Cardiac fibroblast (primary cell): ENCODE measurements around the gene BMPR1A.
A peak's percentile ranks its signal among the peaks of the same experiment; 100 is the strongest.

ENCODE experiments used
- DNase-seq, 2 donors: peaks; one replicate each; pipeline versions ENCODE4 v3.0.0 to v3.0.0-alpha.2; 2010; ENCODE audit warnings: low read depth in 2 of 2
- H3K4me3 ChIP-seq, 2 donors: replicated peaks in 1 of 2; 1 replicate in 1 of 2; 2 replicates in 1 of 2; pipeline ENCODE4 v1.5.1; 2011; ENCODE audit warnings: low read depth in 2 of 2, low read length in 2 of 2, mild to moderate bottlenecking in 2 of 2, moderate library complexity in 1 of 2
- CTCF ChIP-seq: IDR thresholded peaks from one replicate; pipeline ENCODE4 v1.5.1; 2011; ENCODE audit warnings: low read depth, mild to moderate bottlenecking, low read length, inconsistent platforms

BMPR1A gene

GRCh38 chr10:86868353-86868752, 111.9 kb downstream of the BMPR1A start:
- peak; percentile 32 to 68 for DNase-seq
- TF ChIP-seq CTCF = no peak
- H3K4me3 ChIP-seq = no peak overlapping the region

- no peak overlapping the region for H3K4me3 ChIP-seq
- DNase-seq = no peak
- TF ChIP-seq CTCF = no peak
Measured at GRCh38 chr10:86870679-86871078, 114.3 kb downstream of the BMPR1A start.

DNA sequence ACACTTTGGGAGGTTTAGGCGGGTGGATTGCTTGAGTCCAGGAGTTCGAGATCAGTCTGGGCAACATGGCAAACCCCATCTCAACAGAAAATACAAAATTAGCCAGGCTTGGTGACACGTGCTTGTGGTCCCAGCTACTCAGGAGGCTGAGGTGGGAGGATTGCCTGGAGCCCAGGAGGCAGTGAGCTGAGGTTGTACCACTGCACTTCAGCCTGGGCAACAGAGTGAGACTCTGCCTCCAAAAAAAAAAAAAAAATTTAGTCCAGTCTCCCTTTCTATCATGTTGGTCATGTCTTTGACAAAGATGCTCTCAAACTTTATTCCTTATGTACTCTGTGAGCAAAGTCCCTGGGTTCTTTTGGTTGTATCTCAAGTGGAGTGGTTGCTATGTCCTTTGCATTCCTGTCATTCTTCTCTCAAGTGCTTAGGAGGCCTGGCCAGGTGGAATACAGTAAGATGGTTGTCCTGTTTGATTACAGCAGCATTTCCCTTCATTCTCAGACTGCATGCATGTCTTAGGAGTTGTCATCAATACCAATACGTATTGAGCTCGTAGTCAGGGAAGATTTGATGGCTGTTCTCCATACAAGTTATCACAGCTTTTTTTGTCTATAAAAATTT, 115.3 kb downstream of the BMPR1A start:
- peak in 1 of 2 donors; percentile 23 for DNase-seq
- TF ChIP-seq CTCF = no peak
- H3K4me3 ChIP-seq = no peak overlapping the region

DNA sequence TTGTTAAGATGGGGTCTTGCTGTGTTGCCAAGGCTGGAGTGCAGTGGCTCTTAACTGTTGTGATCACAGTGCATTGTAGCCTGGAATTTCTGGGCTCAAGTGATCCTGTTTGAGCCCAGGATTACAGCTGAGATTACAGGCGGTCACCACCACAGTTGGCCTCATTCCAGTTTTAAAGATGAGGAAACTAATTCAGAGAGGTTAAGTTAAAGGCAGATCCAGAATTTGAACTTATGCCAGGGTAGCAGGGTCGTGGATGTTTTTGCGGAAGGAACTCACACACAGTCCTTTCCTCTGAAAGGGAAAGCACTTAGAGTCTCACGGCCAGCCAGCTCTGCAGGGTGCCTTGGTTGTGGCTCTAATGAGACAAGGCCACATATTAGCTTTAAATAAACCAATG, 116.3 kb downstream of the BMPR1A start:
- no peak for TF ChIP-seq CTCF
- H3K4me3 ChIP-seq = no peak overlapping the region

DNA sequence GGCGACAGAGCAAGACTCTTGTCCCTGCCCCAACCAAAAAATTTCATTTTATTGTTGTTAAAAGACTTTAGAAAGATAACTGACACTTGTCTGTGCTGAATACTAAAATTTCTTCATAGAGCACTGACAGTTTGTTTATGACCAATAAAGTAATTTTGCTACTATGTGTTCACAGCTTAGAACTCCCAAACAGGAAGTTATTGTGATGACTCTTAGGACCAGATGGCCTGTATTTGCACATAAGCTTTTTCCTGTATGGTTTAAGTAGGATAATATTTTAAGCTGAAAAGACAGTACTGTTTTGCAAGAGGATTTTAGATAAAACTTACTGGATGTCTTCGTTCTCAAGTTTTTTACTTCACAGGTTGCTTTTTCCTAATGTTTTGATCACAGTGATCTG, 120.3 kb downstream of the BMPR1A start:
- no peak overlapping the region for H3K4me3 ChIP-seq
- TF ChIP-seq CTCF = no peak
- DNase-seq = peak; percentile 52 to 79

More for the DNA sequence above, 116.3 kb downstream of the BMPR1A start:
- DNase-seq = peak; percentile 38 to 45

GRCh38 chr10:86878983-86879713, 122.7 kb downstream of the BMPR1A start:
- no peak for TF ChIP-seq CTCF
- DNase-seq = no peak
- H3K4me3 ChIP-seq = no peak overlapping the region
